IMR-90 (cell line): ENCODE data around the gene ANXA2.

ENCODE experiments used
- BHLHE40 ChIP-seq: fragments of 150-350 bp; IDR thresholded peaks from 2 replicates; pipeline ENCODE4 v1.6.1; 2016; ENCODE audit warnings: mild to moderate bottlenecking, low read depth, low read length
- CEBPB ChIP-seq: IDR thresholded peaks from 2 replicates; pipeline ENCODE4 v1.6.1; 2012; ENCODE audit warnings: low read depth, low read length, improper control_type of control experiment
- CHD1 ChIP-seq: IDR thresholded peaks from 2 replicates; pipeline ENCODE4 v1.6.1; 2012; ENCODE audit warnings: low read depth, low read length, improper control_type of control experiment
- CTCF ChIP-seq: conservative IDR thresholded peaks from 2 replicates; pipeline ENCODE4 v1.5.1; 2012; ENCODE audit warnings: mild to moderate bottlenecking, low read depth, low read length, improper control_type of control experiment
- ELK1 ChIP-seq: fragments of 150-350 bp; IDR thresholded peaks from 2 replicates; pipeline ENCODE4 v1.6.1; 2016; ENCODE audit warnings: low read depth, mild to moderate bottlenecking, low read length, moderate library complexity, borderline replicate concordance
- MAFK ChIP-seq: IDR thresholded peaks from 2 replicates; pipeline ENCODE4 v1.6.1; 2012; ENCODE audit warnings: low read depth, low read length, improper control_type of control experiment
- MAZ ChIP-seq: IDR thresholded peaks from 2 replicates; pipeline ENCODE4 v1.6.1; 2012; ENCODE audit warnings: low read depth, mild to moderate bottlenecking, low read length, improper control_type of control experiment, moderate library complexity, borderline replicate concordance
- MXI1 ChIP-seq: IDR thresholded peaks from 2 replicates; pipeline ENCODE4 v1.6.1; 2012; ENCODE audit warnings: low read depth, mild to moderate bottlenecking, low read length, moderate library complexity, borderline replicate concordance
- POLR2A ChIP-seq: IDR thresholded peaks from 2 replicates; pipeline ENCODE4 v1.6.1; 2012; ENCODE audit warnings: mild to moderate bottlenecking, low read depth, low read length
- RAD21 ChIP-seq: IDR thresholded peaks from 2 replicates; pipeline ENCODE4 v1.6.1; 2012; ENCODE audit warnings: low read length, improper control_type of control experiment
- RCOR1 ChIP-seq: IDR thresholded peaks from 2 replicates; pipeline ENCODE4 v1.6.1; 2012; ENCODE audit warnings: mild to moderate bottlenecking, low read length, improper control_type of control experiment; ENCODE audit not compliant: insufficient replicate concordance
- RFX5 ChIP-seq: IDR thresholded peaks from 2 replicates; pipeline ENCODE4 v1.8.0; 2012; ENCODE audit warnings: low read depth, mild to moderate bottlenecking, low read length, moderate library complexity
- SMC3 ChIP-seq: fragments of 150-350 bp; IDR thresholded peaks from 2 replicates; pipeline ENCODE4 v1.6.1; 2016; ENCODE audit warnings: low read depth, mild to moderate bottlenecking, antibody characterized with exemption, low read length, moderate library complexity
- USF2 ChIP-seq: fragments of 150-350 bp; IDR thresholded peaks from 2 replicates; pipeline ENCODE4 v1.6.1; 2017; ENCODE audit warnings: mild to moderate bottlenecking, antibody characterized with exemption, low read length, low read depth

GRCh38 chr15:60324706-60325438 is 72.9 kb downstream of the ANXA2 start:
- TF ChIP-seq POLR2A (no peak), CTCF (no peak), ELK1 (no peak), MXI1 (no peak), USF2 (no peak), RCOR1 (no peak), MAFK (no peak), RFX5 (no peak), CEBPB (no peak), CHD1 (no peak), RAD21 (no peak), SMC3 (no peak), MAZ (no peak), BHLHE40 (no peak)
